ENCODE measurements around the gene KCNE3.

Gene KCNE3

DNA sequence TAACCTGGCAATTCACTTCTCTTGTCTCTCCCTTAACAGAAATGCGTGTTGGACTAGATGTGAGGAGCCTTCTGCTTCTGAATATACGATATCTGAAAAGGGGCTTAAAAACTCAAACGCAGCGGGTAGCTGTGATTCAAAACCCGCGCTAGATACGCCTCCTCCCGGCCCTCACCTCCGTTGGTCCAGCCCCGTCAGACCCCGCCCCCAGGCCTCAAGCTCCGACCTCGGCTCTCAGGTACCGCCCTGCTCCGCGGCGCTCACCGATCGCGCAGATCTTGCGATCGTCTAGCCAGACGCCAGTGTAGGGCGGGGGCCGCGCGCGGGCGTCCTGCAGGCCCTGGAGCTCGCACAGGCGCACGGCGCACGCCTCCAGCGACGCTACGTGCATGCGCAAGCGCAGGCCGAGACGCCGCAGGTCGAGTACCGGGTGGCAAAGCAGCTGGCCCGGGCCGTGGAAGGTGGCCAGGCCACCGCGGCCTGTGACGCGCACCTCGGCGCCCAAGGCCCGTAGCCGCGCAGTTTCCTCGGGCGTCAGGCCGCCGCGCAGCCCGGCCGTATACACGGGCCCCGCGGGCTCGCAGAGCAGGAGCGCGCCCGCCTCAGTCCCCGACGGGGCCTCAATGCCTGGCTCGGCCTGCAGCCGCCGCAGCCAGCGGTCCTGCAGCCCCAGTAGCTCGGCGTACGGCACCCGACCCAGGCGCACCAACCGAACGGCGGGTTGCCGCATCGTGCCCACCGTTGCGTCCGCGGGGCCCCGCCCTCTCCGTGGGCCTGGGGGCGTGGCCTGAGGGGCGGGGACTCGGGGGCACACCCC is 25.8 kb upstream of the KCNE3 start, which contains the start of gene LIPT2:
TSS of gene LIPT2 (minus strand) at position 751 of the 817 bp plus-strand sequence. CDS start at position 730, 21 bp downstream.
- peak within 1 kb of the TSS; percentile 84 to 99 (median 95) for H3K27ac ChIP-seq
- TF ChIP-seq Cebpa-rat (IDR thresholded peaks at IDR 0.05), result no peak
- peak within 1 kb of the TSS; percentile 73 to 94 (median 90) for H3K4me3 ChIP-seq
- peaks cover 15 to 20% (median 18%) of the 10 kb centered on the region in 10 experiments for H3K4me1 ChIP-seq
- H3K27me3 ChIP-seq, result no peaks in the 10 kb centered on the region
- H3K4me2 ChIP-seq, result peak within 1 kb of the TSS; percentile 66 to 95 (median 85)
- H3K9ac ChIP-seq, result peak within 1 kb of the TSS; percentile 91 to 99 (median 95)
- peaks cover 0 to 7% (median 0%) of the 10 kb centered on the region in 11 experiments; a peak in 1 of 22 replicates for H3K36me3 ChIP-seq
- peaks cover 6 to 15% (median 12%) of the 10 kb centered on the region in 11 experiments; a peak in 20 of 22 replicates for H3K9me3 ChIP-seq (replicated peaks in 1 of 11)
- no peaks in the 10 kb centered on the region for H4K20me1 ChIP-seq

DNA sequence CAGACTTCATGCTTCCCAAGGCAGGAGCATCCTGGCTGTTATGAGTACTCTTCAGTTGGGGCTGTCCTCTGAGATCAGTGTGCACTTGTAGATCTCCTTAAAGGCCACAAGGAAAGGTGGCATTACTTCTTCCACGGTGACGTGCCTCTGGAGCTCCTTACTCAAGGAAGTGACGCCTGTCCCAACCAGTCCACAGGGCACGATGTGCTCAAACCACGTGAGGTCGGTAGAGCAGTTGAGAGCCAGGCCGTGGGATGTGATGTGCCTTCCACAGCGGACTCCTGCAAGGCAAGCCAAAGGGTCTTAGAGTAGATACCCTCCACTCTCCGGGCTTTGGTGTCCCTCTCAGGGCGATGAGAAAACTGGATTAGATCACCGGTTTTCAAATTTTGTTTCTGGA is 24.7 kb upstream of the KCNE3 start:
- peak overlapping the region; percentile 66 to 95 (median 85); a peak in 21 of 22 replicates for H3K4me2 ChIP-seq
- peaks cover 6 to 8% (median 7%) of the 10 kb centered on the region in 11 experiments; a peak in 20 of 22 replicates for H3K9me3 ChIP-seq (replicated peaks in 1 of 11)
- no peaks in the 10 kb centered on the region for H4K20me1 ChIP-seq
- H3K36me3 ChIP-seq, result peaks cover 0 to 5% (median 0%) of the 10 kb centered on the region in 11 experiments; a peak in 1 of 22 replicates
- no peak for TF ChIP-seq Cebpa-rat (IDR thresholded peaks at IDR 0.05)
- H3K4me1 ChIP-seq, result peaks cover 15 to 20% (median 18%) of the 10 kb centered on the region in 10 experiments
- H3K27me3 ChIP-seq, result no peaks in the 10 kb centered on the region
- H3K4me3 ChIP-seq, result peak overlapping the region in 2 of 10 experiments; percentile 74 to 89; a peak in 6 of 20 replicates
- H3K9ac ChIP-seq, result peak overlapping the region in 10 of 11 experiments; percentile 92 to 99 (median 96); a peak in 13 of 22 replicates
- peak overlapping the region in 9 of 11 experiments; percentile 92 to 99 (median 97); a peak in 13 of 22 replicates for H3K27ac ChIP-seq

DNA sequence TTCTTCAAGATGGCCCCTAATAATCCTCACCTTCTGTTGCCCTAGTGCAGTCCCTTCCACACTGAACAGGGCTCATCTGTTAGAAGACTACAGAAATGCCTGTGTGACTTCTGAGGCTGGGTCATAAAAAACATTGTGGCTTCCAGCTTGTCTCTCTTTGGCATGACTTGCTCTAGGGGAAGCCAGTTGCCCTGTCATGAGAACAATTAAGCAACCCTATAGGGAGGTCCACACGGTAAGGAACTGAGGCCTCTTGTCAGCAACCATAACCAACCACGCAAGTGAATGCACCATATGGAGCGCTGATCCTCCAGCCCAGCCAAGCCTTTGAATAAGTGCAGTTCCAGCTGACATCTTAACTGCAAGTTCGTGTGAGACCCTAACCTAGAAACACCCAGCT is 23.6 kb upstream of the KCNE3 start:
- H3K9me3 ChIP-seq (replicated peaks in 1 of 11), result no peaks in the 10 kb centered on the region

DNA sequence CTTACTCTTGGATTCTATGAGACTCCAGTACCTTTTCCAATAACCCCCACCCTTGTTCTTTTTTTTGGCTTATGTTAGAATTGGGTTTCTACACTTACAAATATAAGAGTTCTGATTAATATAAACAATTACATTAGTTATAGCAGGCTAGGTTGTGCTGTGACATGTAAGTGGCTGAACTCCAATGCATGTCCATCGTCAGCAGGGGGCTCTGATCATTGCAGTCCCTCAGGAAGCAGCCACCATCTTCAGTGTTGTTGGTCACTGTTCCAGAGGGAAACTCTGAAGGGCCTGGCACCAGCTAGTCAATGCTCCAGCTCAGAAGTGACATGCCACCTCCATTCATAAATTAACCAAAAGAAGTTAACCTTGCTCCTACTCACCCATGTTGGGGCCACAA is 20.5 kb upstream of the KCNE3 start:
- Histone ChIP-seq H3K4me2 (no peak overlapping the region), H3K27ac (no peak overlapping the region), H3K4me3 (no peak overlapping the region), H3K9ac (no peak overlapping the region), H4K20me1 (no peaks in the 10 kb centered on the region), H3K27me3 (no peaks in the 10 kb centered on the region), H3K9me3 (replicated peaks in 1 of 11) (no peaks in the 10 kb centered on the region), H3K4me1 (peaks cover 9 to 11% (median 10%) of the 10 kb centered on the region in 10 experiments), H3K36me3 (no peaks in the 10 kb centered on the region)
- TF ChIP-seq Cebpa-rat (IDR thresholded peaks at IDR 0.05), result no peak

More for the DNA sequence above, 23.6 kb upstream of the KCNE3 start:
- no peak for TF ChIP-seq Cebpa-rat (IDR thresholded peaks at IDR 0.05)
- no peak overlapping the region for H3K4me3 ChIP-seq
- no peaks in the 10 kb centered on the region for H3K27me3 ChIP-seq
- H3K9ac ChIP-seq, result no peak overlapping the region
- H3K36me3 ChIP-seq, result no peaks in the 10 kb centered on the region
- H3K27ac ChIP-seq, result no peak overlapping the region
- H3K4me2 ChIP-seq, result no peak overlapping the region
- peaks cover 15 to 20% (median 18%) of the 10 kb centered on the region in 10 experiments for H3K4me1 ChIP-seq
- no peaks in the 10 kb centered on the region for H4K20me1 ChIP-seq

DNA sequence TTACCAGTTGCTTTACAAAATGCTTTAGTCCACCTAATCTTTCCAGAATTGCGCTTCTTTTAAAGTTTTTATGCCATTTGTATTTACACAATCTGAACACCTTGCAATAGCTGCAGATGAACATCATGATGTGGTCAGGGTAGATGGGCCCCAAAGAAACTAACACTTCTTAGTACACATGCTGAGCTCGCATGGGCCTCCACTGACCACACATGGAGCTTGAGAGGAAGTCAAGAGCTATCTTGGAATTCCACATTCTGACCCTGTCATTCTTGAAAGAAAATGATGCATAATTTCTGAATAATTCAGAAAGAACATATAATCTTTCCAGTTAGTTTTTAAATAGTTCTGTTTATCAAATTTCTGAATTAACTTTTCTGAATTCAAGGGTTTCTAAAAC is 18.5 kb upstream of the KCNE3 start:
- TF ChIP-seq Cebpa-rat (IDR thresholded peaks at IDR 0.05), result no peak
- H3K36me3 ChIP-seq, result no peaks in the 10 kb centered on the region
- no peak overlapping the region for H3K9ac ChIP-seq
- peaks cover 0 to 2% (median 0%) of the 10 kb centered on the region in 10 experiments; a peak in 2 of 20 replicates for H3K4me1 ChIP-seq
- no peak overlapping the region for H3K27ac ChIP-seq
- no peaks in the 10 kb centered on the region for H3K9me3 ChIP-seq (replicated peaks in 1 of 11)
- no peaks in the 10 kb centered on the region for H3K27me3 ChIP-seq
- no peaks in the 10 kb centered on the region for H4K20me1 ChIP-seq
- no peak overlapping the region for H3K4me2 ChIP-seq
- H3K4me3 ChIP-seq, result no peak overlapping the region

DNA sequence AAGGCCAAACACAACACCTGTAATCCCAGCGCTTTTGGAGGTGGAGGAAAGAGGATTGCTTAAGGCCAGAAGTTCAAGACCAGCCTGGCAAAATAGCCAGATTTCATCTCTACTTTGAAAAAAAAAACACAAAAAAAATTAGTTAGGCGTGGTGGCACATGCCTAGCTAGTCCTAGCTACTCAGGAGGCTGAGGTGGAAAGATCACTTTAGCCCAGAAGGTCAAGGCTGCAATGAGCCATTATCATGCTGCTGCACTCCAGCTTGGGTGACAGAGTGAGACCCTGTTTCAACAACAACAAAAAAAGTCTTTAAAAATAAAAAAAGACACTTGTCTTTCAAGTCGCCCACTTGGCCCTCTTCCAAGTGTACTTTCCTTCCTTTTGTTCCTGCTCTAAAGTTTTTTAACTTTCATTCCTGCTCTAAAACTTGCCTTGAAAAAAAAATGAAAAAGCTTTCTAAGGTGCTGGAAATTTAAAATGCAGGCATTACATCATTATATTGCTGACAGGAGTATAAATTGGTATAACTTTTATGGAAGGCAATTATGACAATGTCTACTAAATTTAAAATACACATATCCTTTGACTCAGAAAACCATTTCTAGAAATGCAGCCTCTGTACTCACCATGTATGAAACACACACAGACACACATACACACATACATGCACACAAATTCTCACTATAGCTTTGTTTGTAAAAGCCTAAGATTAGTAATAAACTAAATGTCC is 13.5 kb upstream of the KCNE3 start:
- Histone ChIP-seq H3K36me3 (no peaks in the 10 kb centered on the region), H3K9ac (no peak overlapping the region), H3K4me2 (0 out of 22 replicates have a peak overlapping the region, but pooled peaks of 1 of the 11 experiments have one; percentile 23), H3K9me3 (replicated peaks in 1 of 11) (peaks cover 0 to 5% (median 0%) of the 10 kb centered on the region in 11 experiments; a peak in 2 of 22 replicates), H3K4me1 (peaks cover 0 to 18% (median 4%) of the 10 kb centered on the region in 10 experiments; a peak in 10 of 20 replicates), H3K27me3 (no peaks in the 10 kb centered on the region), H3K27ac (no peak overlapping the region), H4K20me1 (no peaks in the 10 kb centered on the region), H3K4me3 (no peak overlapping the region)
- TF ChIP-seq Cebpa-rat (IDR thresholded peaks at IDR 0.05), result no peak

DNA sequence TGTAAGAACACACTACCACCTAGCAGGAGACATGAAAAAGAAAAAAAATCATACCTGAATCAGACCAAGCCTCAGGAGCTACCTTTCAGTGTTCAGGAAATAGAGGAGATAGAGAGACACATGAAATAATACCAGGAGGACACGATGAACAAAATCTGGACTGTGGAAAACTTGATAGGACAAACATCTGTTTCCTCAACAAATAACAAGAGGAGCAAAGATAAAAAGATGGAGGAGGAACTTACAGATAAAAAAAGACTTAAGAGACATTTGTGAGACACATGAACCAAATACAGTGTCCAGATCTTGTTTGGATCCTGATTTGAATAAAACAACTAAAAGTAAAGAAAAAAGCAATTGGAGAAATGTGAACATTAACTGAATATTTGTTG is 12.4 kb upstream of the KCNE3 start:
- no peak overlapping the region for H3K4me3 ChIP-seq
- H4K20me1 ChIP-seq, result no peaks in the 10 kb centered on the region
- no peak overlapping the region for H3K9ac ChIP-seq
- H3K4me2 ChIP-seq, result no peak overlapping the region; a peak in 1 of 22 replicates
- H3K4me1 ChIP-seq, result peaks cover 0 to 22% (median 4%) of the 10 kb centered on the region in 10 experiments; a peak in 10 of 20 replicates
- no peak overlapping the region for H3K27ac ChIP-seq
- no peak for TF ChIP-seq Cebpa-rat (IDR thresholded peaks at IDR 0.05)
- H3K36me3 ChIP-seq, result no peaks in the 10 kb centered on the region
- no peaks in the 10 kb centered on the region for H3K27me3 ChIP-seq
- H3K9me3 ChIP-seq (replicated peaks in 1 of 11), result peaks cover 0 to 5% (median 0%) of the 10 kb centered on the region in 11 experiments; a peak in 2 of 22 replicates

DNA sequence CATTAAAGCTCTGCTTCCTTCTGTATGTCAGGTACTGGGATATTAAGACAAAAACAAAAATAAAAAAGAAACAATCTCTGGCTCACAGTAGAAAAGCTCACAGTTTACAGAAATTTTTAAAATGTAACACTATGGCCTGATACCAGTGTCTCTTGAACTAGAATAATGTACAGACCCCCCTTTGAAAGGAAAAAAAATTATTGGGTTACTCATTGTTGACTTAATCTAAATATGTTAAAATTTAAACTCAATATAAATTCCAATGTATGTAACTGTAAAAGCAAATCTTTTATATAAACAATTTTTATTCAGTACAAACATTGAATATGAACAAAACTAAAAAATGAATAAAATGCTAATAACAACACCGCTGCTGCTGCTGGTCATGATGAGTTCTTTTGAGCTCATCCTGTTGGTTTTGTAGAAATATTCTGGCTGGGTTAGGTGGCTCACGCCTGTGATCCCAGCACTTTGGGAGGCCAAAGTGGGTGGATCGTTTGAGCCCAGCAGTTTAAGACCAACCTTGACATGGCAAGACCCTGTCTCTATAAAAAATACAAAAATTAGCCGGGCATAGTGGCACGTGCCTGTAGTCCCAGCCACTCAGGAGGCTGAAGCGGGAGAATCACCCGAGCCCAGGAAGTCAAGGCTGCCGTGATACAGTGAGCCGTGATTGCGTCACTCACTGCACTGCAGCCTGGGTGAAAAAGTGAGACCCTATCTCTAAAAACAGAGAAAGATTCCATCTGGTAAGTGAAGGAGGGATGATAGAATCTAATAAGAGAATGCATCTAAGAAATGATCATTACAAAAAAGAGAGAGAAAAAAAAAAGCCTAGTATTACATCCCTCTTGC is 11.8 kb upstream of the KCNE3 start:
- Histone ChIP-seq H3K4me3 (no peak overlapping the region), H3K27me3 (no peaks in the 10 kb centered on the region), H3K4me1 (peaks cover 0 to 29% (median 7%) of the 10 kb centered on the region in 10 experiments; a peak in 12 of 20 replicates), H3K27ac (no peak overlapping the region), H3K9me3 (replicated peaks in 1 of 11) (peaks cover 0 to 5% (median 0%) of the 10 kb centered on the region in 11 experiments; a peak in 2 of 22 replicates), H3K4me2 (peak overlapping the region in 4 of 11 experiments; percentile 14 to 44 (median 32); a peak in 3 of 22 replicates), H3K9ac (no peak overlapping the region), H4K20me1 (no peaks in the 10 kb centered on the region), H3K36me3 (no peaks in the 10 kb centered on the region)
- peak in 6 of 11 experiments; percentile 8 to 67 (median 40); a peak in 4 of 22 replicates for TF ChIP-seq Cebpa-rat (IDR thresholded peaks at IDR 0.05)

Data from BLaER1 treated with 17β-estradiol and CSF1 and Interleukin-3, amounts not matched to agents 10 nM and 100 nM (cell line).